ENCODE measurements around the gene MACROD2. TPM values are rescaled to one million over a fixed set of nuclear protein-coding genes. Genes with fewer than 3 reads are reported as not detected.
"Not testable (repeated sequence)": the region's sequence is repeated elsewhere in the genome, so short reads cannot be mapped to it uniquely, and the experiment has no call there.

MACROD2 gene
- total RNA-seq, 2 donors from 2014 or later = 8.0 to 19.4 TPM

- Histone ChIP-seq H3K36me3 (no peaks in the 10 kb centered on the region), H3K4me1 (replicated peaks) (no peaks in the 10 kb centered on the region), H3K9me3 (no peaks in the 10 kb centered on the region), H3K27me3 (replicated peaks; ENCODE audit: insufficient read depth) (no peaks in the 10 kb centered on the region), H3K27ac (no peak overlapping the region), H3K4me3 (no peak overlapping the region)
- 88% methylated on average over 6 of the region's 6 CpGs for WGBS
- DNase-seq (ENCODE audit: low spot score) = no peak
- no peak for TF ChIP-seq POLR2A (IDR thresholded peaks at IDR 0.05)
- TF ChIP-seq POLR2AphosphoS5 (IDR thresholded peaks at IDR 0.05) = no peak
- no peak for TF ChIP-seq CTCF (IDR thresholded peaks at IDR 0.05)
- intact Hi-C loops (cut with DNase I) = no loop called here
These were observed 1017.2 kb downstream of the MACROD2 start for GRCh38 chr20:15012566-15012965.

GRCh38 chr20:15016875-15017274, 1021.6 kb downstream of the MACROD2 start:
- H3K36me3 ChIP-seq; H3K27ac ChIP-seq; H3K9me3 ChIP-seq; H3K4me3 ChIP-seq; DNase-seq (ENCODE audit: low spot score); H3K4me1 ChIP-seq (replicated peaks); H3K27me3 ChIP-seq (replicated peaks; ENCODE audit: insufficient read depth); intact Hi-C loops (cut with DNase I): not testable (repeated sequence)
- 100% methylated on average over 1 of the region's 1 CpG for WGBS

- intact Hi-C loops (cut with DNase I) = no loop called here
- no peak overlapping the region for H3K27ac ChIP-seq
- H3K4me1 ChIP-seq (replicated peaks) = no peaks in the 10 kb centered on the region
- WGBS = 88% methylated on average over 11 of the region's 11 CpGs
- no peaks in the 10 kb centered on the region for H3K27me3 ChIP-seq (replicated peaks; ENCODE audit: insufficient read depth)
- H3K36me3 ChIP-seq = no peaks in the 10 kb centered on the region
- TF ChIP-seq POLR2A (IDR thresholded peaks at IDR 0.05) = no peak
- TF ChIP-seq CTCF (IDR thresholded peaks at IDR 0.05) = no peak
- no peak for TF ChIP-seq POLR2AphosphoS5 (IDR thresholded peaks at IDR 0.05)
- DNase-seq (ENCODE audit: low spot score) = no peak
- H3K9me3 ChIP-seq = no peaks in the 10 kb centered on the region
- no peak overlapping the region for H3K4me3 ChIP-seq
These were observed 1023.6 kb downstream of the MACROD2 start for GRCh38 chr20:15018966-15019365.

- H3K36me3 ChIP-seq = no peaks in the 10 kb centered on the region
- H3K9me3 ChIP-seq = no peaks in the 10 kb centered on the region
- 87% methylated on average over 9 of the region's 9 CpGs for WGBS
- intact Hi-C loops (cut with DNase I) = no loop called here
- H3K27ac ChIP-seq = no peak overlapping the region
- H3K27me3 ChIP-seq (replicated peaks; ENCODE audit: insufficient read depth) = no peaks in the 10 kb centered on the region
- TF ChIP-seq CTCF (IDR thresholded peaks at IDR 0.05) (no peak), POLR2A (IDR thresholded peaks at IDR 0.05) (no peak)
- H3K4me1 ChIP-seq (replicated peaks) = no peaks in the 10 kb centered on the region
- DNase-seq (ENCODE audit: low spot score) = no peak
- H3K4me3 ChIP-seq = no peak overlapping the region
These were observed 1025.5 kb downstream of the MACROD2 start for GRCh38 chr20:15020845-15021244.

GRCh38 chr20:15022921-15023320, 1027.6 kb downstream of the MACROD2 start:
- intact Hi-C loops (cut with DNase I) = no loop called here
- Histone ChIP-seq H3K4me3 (no peak overlapping the region), H3K27ac (no peak overlapping the region), H3K36me3 (no peaks in the 10 kb centered on the region), H3K9me3 (no peaks in the 10 kb centered on the region), H3K4me1 (replicated peaks) (no peaks in the 10 kb centered on the region), H3K27me3 (replicated peaks; ENCODE audit: insufficient read depth) (no peaks in the 10 kb centered on the region)
- no peak for DNase-seq (ENCODE audit: low spot score)
- TF ChIP-seq CTCF (IDR thresholded peaks at IDR 0.05) = no peak
- no peak for TF ChIP-seq POLR2A (IDR thresholded peaks at IDR 0.05)
- no peak for TF ChIP-seq POLR2AphosphoS5 (IDR thresholded peaks at IDR 0.05)
